Prostate gland (tissue), 2 donors: Measurements from ENCODE around the gene CDYL.

Source experiments
- POLR2AphosphoS5 ChIP-seq: sonication (generic); formaldehyde crosslinking; IDR thresholded peaks from one replicate; pipeline ENCODE4 v1.6.1; 2017; ENCODE audit warnings: antibody characterized with exemption
- TF ChIP-seq, protein P1 (sequence below), 4 experiments: fragments of 200-600 bp in 2 of 4; fragments of 450-650 bp in 2 of 4; sonication (generic) in 2 of 4; IDR thresholded peaks; 1 replicate in 3 of 4; 2 replicates in 1 of 4; pipeline ENCODE4 v1.5.1; 2016 to 2019; ENCODE audit warnings: antibody characterized with exemption in 4 of 4, mild to moderate bottlenecking in 2 of 4, moderate library complexity in 2 of 4

DNA sequence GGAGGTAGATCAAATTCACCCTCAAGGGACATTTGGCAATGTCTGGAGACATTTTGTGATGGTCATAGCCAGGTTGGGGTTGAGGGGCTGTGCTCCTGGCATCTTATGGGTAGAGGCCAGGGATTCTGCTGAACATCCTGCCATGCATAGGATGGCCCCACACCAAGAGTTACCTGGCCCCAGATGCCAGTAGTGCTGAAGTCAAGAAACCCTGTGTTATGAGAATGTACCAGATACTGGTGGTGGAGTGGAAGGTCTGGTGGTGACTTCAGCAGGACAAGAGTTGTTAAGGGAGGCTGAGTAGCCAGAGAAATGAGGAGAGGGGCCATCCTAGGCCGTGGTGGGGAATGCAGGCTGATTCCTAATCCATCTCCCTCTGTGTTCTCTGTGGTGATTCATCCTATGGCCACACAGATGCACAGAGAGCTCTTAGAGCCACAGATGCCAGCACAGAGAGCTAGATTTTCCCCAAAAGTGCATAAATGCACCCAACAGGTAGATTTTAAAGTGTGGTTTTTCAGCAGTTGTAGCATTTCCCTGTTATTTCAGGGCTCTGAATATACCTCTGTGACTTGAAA is 43.6 kb downstream of the CDYL start:
- TF ChIP-seq POLR2AphosphoS5, result no peak
- TF ChIP-seq, protein P1, sequence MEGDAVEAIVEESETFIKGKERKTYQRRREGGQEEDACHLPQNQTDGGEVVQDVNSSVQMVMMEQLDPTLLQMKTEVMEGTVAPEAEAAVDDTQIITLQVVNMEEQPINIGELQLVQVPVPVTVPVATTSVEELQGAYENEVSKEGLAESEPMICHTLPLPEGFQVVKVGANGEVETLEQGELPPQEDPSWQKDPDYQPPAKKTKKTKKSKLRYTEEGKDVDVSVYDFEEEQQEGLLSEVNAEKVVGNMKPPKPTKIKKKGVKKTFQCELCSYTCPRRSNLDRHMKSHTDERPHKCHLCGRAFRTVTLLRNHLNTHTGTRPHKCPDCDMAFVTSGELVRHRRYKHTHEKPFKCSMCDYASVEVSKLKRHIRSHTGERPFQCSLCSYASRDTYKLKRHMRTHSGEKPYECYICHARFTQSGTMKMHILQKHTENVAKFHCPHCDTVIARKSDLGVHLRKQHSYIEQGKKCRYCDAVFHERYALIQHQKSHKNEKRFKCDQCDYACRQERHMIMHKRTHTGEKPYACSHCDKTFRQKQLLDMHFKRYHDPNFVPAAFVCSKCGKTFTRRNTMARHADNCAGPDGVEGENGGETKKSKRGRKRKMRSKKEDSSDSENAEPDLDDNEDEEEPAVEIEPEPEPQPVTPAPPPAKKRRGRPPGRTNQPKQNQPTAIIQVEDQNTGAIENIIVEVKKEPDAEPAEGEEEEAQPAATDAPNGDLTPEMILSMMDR (IDR thresholded peaks at IDR 0.05), result no peak
